Stimulated activated CD4-positive, alpha-beta T cell treated with anti-CD3 and anti-CD28 coated beads, Interleukin-1b, Interleukin-23, amount 100 ng/mL, for 24 hours (primary cell): ENCODE data around the gene OR6Q1.

ENCODE experiments used
- DNase-seq, 4 experiments: peaks; one replicate each; pipeline ENCODE4 v3.0.0-alpha.2; 2020; ENCODE audit warnings: low read depth in 4 of 4, low spot score in 1 of 4

Gene OR6Q1

GRCh38 chr11:58057481-58057880 is 26.7 kb downstream of the OR6Q1 start:
- no peak for DNase-seq

DNA sequence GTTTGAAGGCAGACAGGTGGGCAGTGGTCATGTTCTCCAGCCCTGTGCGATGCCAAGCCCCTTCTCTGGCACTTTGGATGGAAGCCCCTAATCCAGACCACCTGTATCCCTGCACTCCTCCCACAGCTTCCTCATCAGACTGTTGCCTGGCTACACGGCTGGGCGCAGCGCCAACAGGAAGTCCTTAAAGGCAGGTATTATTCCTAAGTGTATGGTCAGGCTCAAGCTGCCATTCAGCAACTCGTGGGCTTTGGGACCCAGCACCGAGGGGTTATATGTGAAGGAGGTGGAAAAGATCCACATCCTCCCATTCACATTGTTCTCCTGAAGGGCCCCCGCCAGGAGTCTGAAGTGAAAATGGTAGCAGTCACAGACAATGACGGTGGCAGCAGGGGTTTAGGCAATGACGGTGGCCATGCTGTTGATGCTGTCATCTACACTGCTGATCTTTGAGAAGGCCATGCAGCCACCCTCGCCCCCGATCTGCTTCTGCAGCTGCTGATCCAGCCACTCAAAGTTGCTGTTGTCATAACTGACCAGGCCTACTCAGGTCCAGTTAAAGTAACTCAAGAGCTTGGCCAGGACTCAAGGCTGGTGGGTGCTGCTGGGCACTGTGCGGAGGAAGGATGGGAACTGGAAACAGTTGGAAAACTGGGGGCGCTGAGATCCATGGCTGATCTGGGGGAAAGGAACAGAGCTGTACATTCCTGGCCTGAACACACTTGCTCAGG is 27.7 kb downstream of the OR6Q1 start:
- DNase-seq: no peak

GRCh38 chr11:58059007-58059350 is 28.2 kb downstream of the OR6Q1 start:
- DNase-seq: no peak

DNA sequence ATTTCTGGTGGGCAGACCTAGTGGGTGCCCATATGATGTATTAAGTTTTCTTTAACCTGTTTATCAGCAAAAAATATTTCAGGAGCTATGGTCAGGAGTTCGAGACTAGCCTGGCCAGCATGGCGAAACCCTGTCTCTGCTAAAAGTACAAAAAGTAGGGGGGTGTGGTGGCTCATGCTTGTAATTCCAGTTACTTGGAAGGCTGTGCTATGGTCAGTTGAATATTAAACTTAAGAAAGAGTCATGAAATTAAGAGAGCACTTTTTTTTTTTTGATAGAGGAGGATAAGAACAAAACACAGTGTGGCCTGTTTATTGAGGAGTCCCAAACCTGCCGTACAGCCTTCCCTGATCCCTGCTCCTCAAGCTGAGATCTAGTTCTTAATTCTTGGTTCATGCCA is 29.8 kb downstream of the OR6Q1 start:
- DNase-seq: no peak

- no peak for DNase-seq
Observed at GRCh38 chr11:58060939-58061672, 30.4 kb downstream of the OR6Q1 start.

- DNase-seq: no peak
Observed at GRCh38 chr11:58061813-58062212, 31.1 kb downstream of the OR6Q1 start.

GRCh38 chr11:58067685-58068084 is 36.9 kb downstream of the OR6Q1 start:
- DNase-seq: no peak

- no peak for DNase-seq
Observed at GRCh38 chr11:58068655-58069054, 37.9 kb downstream of the OR6Q1 start.

DNA sequence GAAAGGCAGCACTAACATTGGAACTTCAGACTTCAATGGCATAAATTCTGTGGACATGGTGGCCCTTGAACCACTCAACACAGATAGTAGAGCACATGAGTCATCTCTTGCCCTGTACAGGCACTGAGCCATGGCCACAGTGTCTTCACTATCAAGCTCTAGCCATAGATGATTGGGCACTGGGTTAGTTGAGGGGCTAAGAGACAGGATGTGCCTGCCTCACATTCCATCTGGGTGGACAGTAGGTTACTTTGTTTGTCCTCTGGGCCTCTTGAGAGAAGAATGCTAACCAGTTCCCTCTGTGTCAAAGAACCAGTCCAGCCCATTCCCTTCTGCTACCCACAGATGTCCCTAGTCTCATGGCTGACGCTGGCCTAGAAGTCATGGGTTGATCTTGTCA is 39.8 kb downstream of the OR6Q1 start:
- DNase-seq: no peak

DNA sequence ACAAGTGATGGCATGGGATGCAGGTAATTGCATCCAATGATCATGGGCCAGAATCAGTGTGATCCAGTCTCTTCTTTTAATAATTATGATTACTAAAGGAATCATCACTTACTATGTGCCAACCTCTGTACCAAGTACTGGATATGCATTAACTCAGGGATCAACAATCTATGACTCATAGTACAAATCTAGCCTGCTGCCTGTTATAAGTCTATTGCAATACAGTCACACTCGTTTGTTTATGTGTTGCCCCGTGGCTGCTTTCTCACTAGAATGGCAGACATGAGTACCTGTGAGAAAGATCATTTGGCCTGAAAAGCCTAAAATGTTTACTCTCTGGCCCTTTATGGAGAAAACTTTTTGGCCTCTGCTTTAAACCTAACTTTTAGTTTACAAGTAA is 45.0 kb downstream of the OR6Q1 start:
- DNase-seq: no peak
